Smooth muscle cell (in vitro differentiated cells): ENCODE results near the gene NEURL1B. TPM values are rescaled to one million over a fixed set of nuclear protein-coding genes. Genes with fewer than 3 reads are reported as not detected.

Experiments
- DNase-seq: peaks from one replicate; lab custom pipeline; 2025; ENCODE audit not compliant: unreplicated experiment; lab: John Stamatoyannopoulos, UW
- H2AFZ ChIP-seq: fragments of 200-600 bp; sonication (generic); 2 replicates; pipeline ENCODE4 v1.6.0; 2016; ENCODE audit warnings: antibody characterized with exemption, low read depth, mild to moderate bottlenecking
- H3F3A ChIP-seq: fragments of 200-600 bp; sonication (generic); 2 replicates; pipeline ENCODE4 v1.6.0; 2017; ENCODE audit warnings: antibody characterized with exemption, low read depth
- H3K27ac ChIP-seq: fragments of 200-600 bp; sonication (generic); 2 replicates; pipeline ENCODE4 v1.5.1; 2016; ENCODE audit warnings: low read depth, mild to moderate bottlenecking
- H3K27me3 ChIP-seq: fragments of 200-600 bp; sonication (generic); 2 replicates; pipeline ENCODE4 v1.6.1; 2016; ENCODE audit warnings: low read depth, mild to moderate bottlenecking
- H3K36me3 ChIP-seq: fragments of 200-600 bp; sonication (generic); 2 replicates; pipeline ENCODE4 v1.5.1; 2016; ENCODE audit warnings: low read depth
- H3K4me1 ChIP-seq: fragments of 200-600 bp; sonication (generic); 2 replicates; pipeline ENCODE4 v1.5.1; 2016; ENCODE audit warnings: low read depth
- H3K4me2 ChIP-seq: fragments of 200-600 bp; sonication (generic); 2 replicates; pipeline ENCODE4 v1.6.0; 2016; ENCODE audit warnings: mild to moderate bottlenecking
- H3K4me3 ChIP-seq: fragments of 200-600 bp; sonication (generic); 2 replicates; pipeline ENCODE4 v1.5.1; 2016; ENCODE audit warnings: mild to moderate bottlenecking
- H3K79me2 ChIP-seq: fragments of 200-600 bp; sonication (generic); 2 replicates; pipeline ENCODE4 v1.6.0; 2016; ENCODE audit warnings: low read depth, mild to moderate bottlenecking
- H3K9ac ChIP-seq: fragments of 200-600 bp; sonication (generic); 2 replicates; pipeline ENCODE4 v1.6.0; 2016; ENCODE audit warnings: low read depth
- H3K9me3 ChIP-seq: fragments of 200-600 bp; sonication (generic); replicated peaks from 2 replicates; pipeline ENCODE4 v1.5.1; 2016; ENCODE audit warnings: low read depth
- H4K20me1 ChIP-seq: fragments of 200-600 bp; sonication (generic); 2 replicates; pipeline ENCODE4 v1.6.0; 2016; ENCODE audit warnings: low read depth
- WGBS: methylation state at CpG from one replicate; pipeline ENCODE4 v1.1.7; 2016; ENCODE audit warnings: low lambda C conversion rate; 5-methylcytosine and 5-hydroxymethylcytosine counted together
- polyA plus RNA-seq: library from polyadenylated mRNA; unstranded; fragments of >200 nt; fragmentation: Nextera tagmentation; extraction: Ambion mirVana; gene quantifications from 2 replicates; pipeline ENCODE4 v1.2.1, GENCODE V29; 2016
- total RNA-seq: library from RNA; depleted of rRNA; stranded (reverse); fragments of >200 nt; gene quantifications from 2 replicates; pipeline ENCODE4 v1.2.3, GENCODE V29; 2014
- TF ChIP-seq, protein P1 (sequence below): fragments of 200-600 bp; sonication (generic); IDR thresholded peaks from 2 replicates; pipeline ENCODE4 v1.5.1; 2017; ENCODE audit warnings: borderline replicate concordance, mild to moderate bottlenecking, antibody characterized with exemption; ENCODE audit not compliant: insufficient read depth, poor library complexity, severe bottlenecking

NEURL1B gene
- total and polyA plus RNA-seq, 2 experiments from 2014 or later, result 3.7 to 10.0 TPM

DNA sequence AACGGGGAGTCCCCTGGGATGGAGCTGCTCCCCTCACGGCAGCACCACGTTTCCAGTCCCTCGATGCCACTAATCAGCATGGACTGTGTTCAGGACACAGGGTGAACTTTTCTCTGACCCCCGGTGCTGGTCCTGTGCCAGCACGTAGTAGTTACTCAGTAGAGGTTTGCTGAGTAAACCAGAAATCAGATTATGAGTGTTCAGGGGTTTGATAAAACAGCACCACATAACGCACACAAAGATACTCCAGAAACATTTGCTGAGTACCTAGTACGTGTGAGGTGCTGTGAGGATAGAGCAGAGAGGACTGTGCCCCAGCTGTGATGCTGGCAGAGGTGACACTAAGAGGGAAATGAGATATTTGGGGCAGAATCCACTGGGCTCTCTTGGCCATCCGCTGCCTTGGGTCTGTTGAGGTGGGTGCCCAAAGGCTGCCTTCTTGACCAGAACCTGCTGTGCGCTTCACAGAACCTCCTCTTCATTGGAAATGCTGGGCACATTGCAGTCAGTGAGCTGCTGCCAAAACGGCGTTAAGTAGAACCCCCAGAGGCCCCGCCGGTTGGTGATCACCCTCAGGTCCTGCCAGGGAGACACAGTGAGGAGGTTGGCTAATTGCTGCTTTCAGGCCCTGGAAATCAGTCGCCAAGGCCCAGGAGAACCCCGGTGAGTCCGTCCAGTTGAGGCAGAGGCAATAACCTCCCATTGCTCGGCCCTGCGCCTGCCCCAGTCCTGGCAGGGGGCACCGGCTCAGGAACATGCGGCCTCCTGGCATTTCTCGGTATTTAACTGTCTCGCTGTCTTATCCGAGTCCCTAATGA, 49.4 kb downstream of the NEURL1B start:
- no peaks in the 10 kb centered on the region for H3K79me2 ChIP-seq
- TF ChIP-seq, protein P1, sequence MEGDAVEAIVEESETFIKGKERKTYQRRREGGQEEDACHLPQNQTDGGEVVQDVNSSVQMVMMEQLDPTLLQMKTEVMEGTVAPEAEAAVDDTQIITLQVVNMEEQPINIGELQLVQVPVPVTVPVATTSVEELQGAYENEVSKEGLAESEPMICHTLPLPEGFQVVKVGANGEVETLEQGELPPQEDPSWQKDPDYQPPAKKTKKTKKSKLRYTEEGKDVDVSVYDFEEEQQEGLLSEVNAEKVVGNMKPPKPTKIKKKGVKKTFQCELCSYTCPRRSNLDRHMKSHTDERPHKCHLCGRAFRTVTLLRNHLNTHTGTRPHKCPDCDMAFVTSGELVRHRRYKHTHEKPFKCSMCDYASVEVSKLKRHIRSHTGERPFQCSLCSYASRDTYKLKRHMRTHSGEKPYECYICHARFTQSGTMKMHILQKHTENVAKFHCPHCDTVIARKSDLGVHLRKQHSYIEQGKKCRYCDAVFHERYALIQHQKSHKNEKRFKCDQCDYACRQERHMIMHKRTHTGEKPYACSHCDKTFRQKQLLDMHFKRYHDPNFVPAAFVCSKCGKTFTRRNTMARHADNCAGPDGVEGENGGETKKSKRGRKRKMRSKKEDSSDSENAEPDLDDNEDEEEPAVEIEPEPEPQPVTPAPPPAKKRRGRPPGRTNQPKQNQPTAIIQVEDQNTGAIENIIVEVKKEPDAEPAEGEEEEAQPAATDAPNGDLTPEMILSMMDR, result no peak
- H3K4me1 ChIP-seq, result peaks cover 6% of the 10 kb centered on the region
- no peak overlapping the region for H3K9ac ChIP-seq
- no peaks in the 10 kb centered on the region for H3K27me3 ChIP-seq
- H3K4me3 ChIP-seq, result no peak overlapping the region
- no peak overlapping the region for H3K4me2 ChIP-seq
- no peak for DNase-seq
- no peaks in the 10 kb centered on the region for H3K9me3 ChIP-seq
- no peak overlapping the region for H3K27ac ChIP-seq
- H2AFZ ChIP-seq, result no peak overlapping the region
- WGBS, result 81% methylated on average over 24 of the region's 24 CpGs
- no peaks in the 10 kb centered on the region for H4K20me1 ChIP-seq
- no peaks in the 10 kb centered on the region for H3K36me3 ChIP-seq
- H3F3A ChIP-seq, result no peaks in the 10 kb centered on the region

DNA sequence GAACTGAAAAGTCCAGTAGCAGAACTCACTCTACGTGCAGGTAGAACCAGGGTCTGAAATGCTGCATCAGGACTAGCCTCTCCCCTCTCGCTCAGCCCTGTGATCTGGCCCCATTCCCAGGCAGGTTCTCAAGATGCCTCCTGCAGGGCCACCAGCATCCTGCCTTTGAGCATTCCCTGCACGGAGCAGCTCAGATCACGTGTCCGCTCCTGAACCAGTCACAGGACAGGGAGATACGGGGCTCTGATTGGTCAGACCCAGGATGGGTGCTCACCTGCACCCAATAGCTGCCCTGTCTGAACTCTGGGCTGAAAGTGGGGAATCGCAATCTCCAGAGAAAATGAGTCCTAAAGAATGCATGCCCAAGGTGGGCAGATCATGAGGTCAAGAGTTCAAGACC, 50.8 kb downstream of the NEURL1B start:
- no peak overlapping the region for H2AFZ ChIP-seq
- no peak overlapping the region for H3K4me3 ChIP-seq
- peaks cover 6% of the 10 kb centered on the region for H3K4me1 ChIP-seq
- H3K27ac ChIP-seq, result no peak overlapping the region
- no peaks in the 10 kb centered on the region for H4K20me1 ChIP-seq
- H3K4me2 ChIP-seq, result no peak overlapping the region
- WGBS, result 92% methylated on average over 7 of the region's 7 CpGs
- H3K27me3 ChIP-seq, result no peaks in the 10 kb centered on the region
- no peak overlapping the region for H3K9ac ChIP-seq
- no peaks in the 10 kb centered on the region for H3K79me2 ChIP-seq
- H3F3A ChIP-seq, result no peaks in the 10 kb centered on the region
- no peak for DNase-seq
- TF ChIP-seq, protein P1, result no peak
- H3K9me3 ChIP-seq, result no peaks in the 10 kb centered on the region
- H3K36me3 ChIP-seq, result no peaks in the 10 kb centered on the region

DNA sequence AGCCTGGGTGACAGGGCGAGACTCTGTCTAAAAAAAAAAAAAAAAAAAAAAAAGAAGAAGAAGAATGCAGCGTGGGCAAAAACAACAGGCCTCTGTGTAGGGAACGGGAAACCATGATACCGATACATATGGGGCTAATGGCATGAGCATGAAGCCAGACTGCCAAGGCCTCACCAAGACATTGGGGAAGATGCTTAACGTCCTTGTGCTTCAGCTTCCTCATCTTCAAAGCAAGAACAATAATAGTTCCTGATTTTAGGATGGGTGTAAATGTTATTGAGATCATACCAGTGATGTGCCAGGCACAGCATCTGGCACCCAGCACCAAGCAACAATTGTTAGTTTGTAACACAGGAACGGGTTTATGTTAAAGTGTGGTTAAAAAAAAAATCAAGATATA, 51.4 kb downstream of the NEURL1B start:
- Histone ChIP-seq H3K36me3 (no peaks in the 10 kb centered on the region), H3K9ac (no peak overlapping the region), H3K4me3 (no peak overlapping the region), H2AFZ (no peak overlapping the region), H4K20me1 (no peaks in the 10 kb centered on the region), H3K27ac (peak overlapping the region; percentile 61), H3K9me3 (no peaks in the 10 kb centered on the region), H3K4me1 (peaks cover 6% of the 10 kb centered on the region), H3K27me3 (no peaks in the 10 kb centered on the region), H3K79me2 (no peaks in the 10 kb centered on the region), H3K4me2 (peak overlapping the region; percentile 61), H3F3A (no peaks in the 10 kb centered on the region)
- WGBS, result 89% methylated on average over 6 of the region's 6 CpGs
- DNase-seq, result no peak
- TF ChIP-seq, protein P1, result no peak

DNA sequence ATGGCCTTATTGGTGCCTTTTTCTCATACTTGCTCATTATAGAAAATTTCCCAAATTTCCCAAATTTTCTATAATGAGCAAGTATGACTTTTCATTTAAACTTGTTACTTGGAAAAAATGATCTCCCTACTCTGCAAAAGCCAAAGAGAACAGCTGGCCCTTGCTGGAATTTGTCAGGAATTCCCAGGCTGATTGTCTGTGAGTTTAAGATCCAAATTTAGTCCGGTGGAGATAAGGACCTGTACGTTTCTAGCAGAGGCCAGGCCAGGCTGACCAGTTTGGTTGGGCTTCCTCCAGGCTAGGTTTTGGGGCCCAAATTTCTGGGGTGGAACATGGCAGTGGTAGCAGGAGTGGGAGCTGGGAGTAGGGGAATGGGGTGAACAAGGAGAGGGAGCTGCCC, 51.9 kb downstream of the NEURL1B start:
- no peaks in the 10 kb centered on the region for H3K9me3 ChIP-seq
- H3K27ac ChIP-seq, result peak overlapping the region; percentile 61
- no peak overlapping the region for H3K9ac ChIP-seq
- no peak overlapping the region for H3K4me3 ChIP-seq
- no peak for DNase-seq
- TF ChIP-seq, protein P1, result no peak
- H3K36me3 ChIP-seq, result no peaks in the 10 kb centered on the region
- H3K4me1 ChIP-seq, result peaks cover 6% of the 10 kb centered on the region
- no peaks in the 10 kb centered on the region for H3F3A ChIP-seq
- WGBS, result 7% methylated on average over 2 of the region's 2 CpGs
- no peaks in the 10 kb centered on the region for H3K27me3 ChIP-seq
- H3K4me2 ChIP-seq, result peak overlapping the region; percentile 61
- H3K79me2 ChIP-seq, result no peaks in the 10 kb centered on the region
- no peaks in the 10 kb centered on the region for H4K20me1 ChIP-seq
- H2AFZ ChIP-seq, result no peak overlapping the region
